Upper lobe of right lung (tissue), 1 donor: ENCODE data around the gene HDLBP. TPM values are rescaled to one million over a fixed set of nuclear protein-coding genes. Genes with fewer than 3 reads are reported as not detected.

Experiments
- ATAC-seq: fragments of 200-7000 bp; cut with Tn5 transposase; one replicate; pipeline ENCODE4 v1.9.1; 2020; ENCODE audit warnings: mild to moderate bottlenecking, moderate library complexity
- DNase-seq: peaks from one replicate; pipeline ENCODE4 v3.0.0-alpha.2; 2020
- H3K27ac ChIP-seq: fragments of 200-600 bp; one replicate; pipeline ENCODE4 v1.8.0; 2022
- H3K27me3 ChIP-seq: fragments of 200-600 bp; one replicate; pipeline ENCODE4 v1.8.0; 2022; ENCODE audit warnings: mild to moderate bottlenecking
- H3K36me3 ChIP-seq: fragments of 200-600 bp; one replicate; pipeline ENCODE4 v1.8.0; 2022
- H3K4me1 ChIP-seq: fragments of 200-600 bp; one replicate; pipeline ENCODE4 v1.8.0; 2022
- H3K4me3 ChIP-seq: fragments of 200-600 bp; one replicate; pipeline ENCODE4 v1.8.0; 2022; ENCODE audit warnings: mild to moderate bottlenecking
- H3K9me3 ChIP-seq: fragments of 200-600 bp; one replicate; pipeline ENCODE4 v1.8.0; 2022
- CTCF ChIP-seq: fragments of 200-600 bp; IDR thresholded peaks from one replicate; pipeline ENCODE4 v1.8.0; 2022; ENCODE audit warnings: antibody characterized with exemption
- intact Hi-C: fragments of 100-400 bp; cut with DNase I; formaldehyde crosslinking; loops from one replicate; pipeline ENCODE4 v1.11.0; 2022
- total RNA-seq: library from RNA; stranded (reverse); fragmentation: NEBNext Ultra II Directional; extraction: Animal tissue kit (Norgen Biotek cat#: 25700); gene quantifications from one replicate; pipeline ENCODE4 v1.2.1, GENCODE V29; 2021
- donor health status: DM: no; HTN: yes; CAD: no; lungs with severe emphysema.

Gene HDLBP
- total RNA-seq, 1 donor from 2014 or later = 444 TPM

GRCh38 chr2:241289597-241289996 lies 25.9 kb downstream of the HDLBP start:
- Histone ChIP-seq H3K4me3 (no peak overlapping the region), H3K36me3 (no peaks in the 10 kb centered on the region), H3K4me1 (no peaks in the 10 kb centered on the region), H3K27ac (no peak overlapping the region), H3K27me3 (no peaks in the 10 kb centered on the region), H3K9me3 (no peaks in the 10 kb centered on the region)
- intact Hi-C loops = no loop called here
- DNase-seq (no peak), ATAC-seq (no peak)
- TF ChIP-seq CTCF = no peak

GRCh38 chr2:241289053-241289452 lies 26.4 kb downstream of the HDLBP start:
- Histone ChIP-seq H3K9me3 (no peaks in the 10 kb centered on the region), H3K4me3 (no peak overlapping the region), H3K4me1 (no peaks in the 10 kb centered on the region), H3K27ac (no peak overlapping the region), H3K27me3 (no peaks in the 10 kb centered on the region), H3K36me3 (no peaks in the 10 kb centered on the region)
- DNase-seq (no peak), ATAC-seq (no peak)
- intact Hi-C loops = no loop called here
- TF ChIP-seq CTCF = no peak

- no peak for TF ChIP-seq CTCF
- no peak overlapping the region for H3K4me3 ChIP-seq
- no peaks in the 10 kb centered on the region for H3K4me1 ChIP-seq
- H3K27ac ChIP-seq = no peak overlapping the region
- intact Hi-C loops = no loop called here
- no peaks in the 10 kb centered on the region for H3K9me3 ChIP-seq
- no peak for ATAC-seq
- DNase-seq = no peak
- no peaks in the 10 kb centered on the region for H3K36me3 ChIP-seq
- no peaks in the 10 kb centered on the region for H3K27me3 ChIP-seq
Measured at GRCh38 chr2:241288324-241288888, 27.1 kb downstream of the HDLBP start.

- Histone ChIP-seq H3K27ac (no peak overlapping the region), H3K36me3 (no peaks in the 10 kb centered on the region), H3K4me1 (no peaks in the 10 kb centered on the region), H3K4me3 (no peak overlapping the region), H3K27me3 (no peaks in the 10 kb centered on the region), H3K9me3 (no peaks in the 10 kb centered on the region)
- ATAC-seq (no peak), DNase-seq (no peak)
- no peak for TF ChIP-seq CTCF
- intact Hi-C loops = no loop called here
Measured at GRCh38 chr2:241286348-241287090, 29.0 kb downstream of the HDLBP start.

GRCh38 chr2:241285596-241285995 lies 29.9 kb downstream of the HDLBP start:
- Histone ChIP-seq H3K27me3 (no peaks in the 10 kb centered on the region), H3K27ac (no peak overlapping the region), H3K4me1 (no peaks in the 10 kb centered on the region), H3K9me3 (no peaks in the 10 kb centered on the region), H3K4me3 (no peak overlapping the region), H3K36me3 (no peaks in the 10 kb centered on the region)
- TF ChIP-seq CTCF = no peak
- intact Hi-C loops = no loop called here
- ATAC-seq (no peak), DNase-seq (no peak)
